AG09309 (cell line): Measurements from ENCODE around the gene TTC28.

Source experiments
- DNase-seq: peaks from one replicate; pipeline ENCODE4 v3.0.0-alpha.2; 2010; ENCODE audit warnings: low read depth
- H3K4me3 ChIP-seq: 2 replicates; pipeline ENCODE4 v1.5.1; 2011; ENCODE audit warnings: mild to moderate bottlenecking, low read depth, low read length, moderate library complexity; ENCODE audit not compliant: control insufficient read depth
- TF ChIP-seq, protein P1 (sequence below): IDR thresholded peaks from 2 replicates; pipeline ENCODE4 v1.5.1; 2011; ENCODE audit warnings: mild to moderate bottlenecking, low read depth, low read length, inconsistent platforms; ENCODE audit not compliant: insufficient read depth, control insufficient read depth; ENCODE audit errors: missing control alignments

The TTC28 gene

DNA sequence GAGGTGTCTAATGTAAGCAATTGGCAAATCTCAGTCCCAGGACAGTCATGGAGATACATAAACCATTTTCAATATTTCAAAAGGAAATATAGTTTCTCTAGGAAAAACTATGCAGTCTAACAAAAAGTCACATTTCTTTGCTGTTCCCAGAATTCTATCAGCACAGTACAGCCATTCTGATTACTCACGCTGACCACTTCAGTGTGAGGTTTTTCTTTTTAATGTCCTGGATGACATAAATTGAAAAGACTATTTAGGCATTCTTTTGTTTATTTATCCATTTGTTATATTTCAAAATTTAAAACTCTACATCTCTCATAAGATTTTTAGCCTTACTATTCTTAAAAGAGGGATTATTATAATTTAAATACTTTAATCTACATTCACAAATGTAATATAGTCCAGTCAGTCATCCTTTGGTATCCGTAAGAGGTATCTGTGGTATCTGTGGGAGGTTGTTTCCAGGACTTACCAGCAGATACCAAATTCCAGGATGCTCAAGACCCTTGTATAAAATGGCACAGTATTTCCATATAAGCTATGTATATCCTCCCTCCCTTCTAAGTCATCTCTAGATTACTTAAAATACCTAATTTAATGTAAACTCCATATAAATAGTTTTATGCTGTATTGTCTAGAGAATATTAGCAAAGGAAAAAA is 429.5 kb downstream of the TTC28 start:
- no peak overlapping the region for H3K4me3 ChIP-seq
- TF ChIP-seq, protein P1, sequence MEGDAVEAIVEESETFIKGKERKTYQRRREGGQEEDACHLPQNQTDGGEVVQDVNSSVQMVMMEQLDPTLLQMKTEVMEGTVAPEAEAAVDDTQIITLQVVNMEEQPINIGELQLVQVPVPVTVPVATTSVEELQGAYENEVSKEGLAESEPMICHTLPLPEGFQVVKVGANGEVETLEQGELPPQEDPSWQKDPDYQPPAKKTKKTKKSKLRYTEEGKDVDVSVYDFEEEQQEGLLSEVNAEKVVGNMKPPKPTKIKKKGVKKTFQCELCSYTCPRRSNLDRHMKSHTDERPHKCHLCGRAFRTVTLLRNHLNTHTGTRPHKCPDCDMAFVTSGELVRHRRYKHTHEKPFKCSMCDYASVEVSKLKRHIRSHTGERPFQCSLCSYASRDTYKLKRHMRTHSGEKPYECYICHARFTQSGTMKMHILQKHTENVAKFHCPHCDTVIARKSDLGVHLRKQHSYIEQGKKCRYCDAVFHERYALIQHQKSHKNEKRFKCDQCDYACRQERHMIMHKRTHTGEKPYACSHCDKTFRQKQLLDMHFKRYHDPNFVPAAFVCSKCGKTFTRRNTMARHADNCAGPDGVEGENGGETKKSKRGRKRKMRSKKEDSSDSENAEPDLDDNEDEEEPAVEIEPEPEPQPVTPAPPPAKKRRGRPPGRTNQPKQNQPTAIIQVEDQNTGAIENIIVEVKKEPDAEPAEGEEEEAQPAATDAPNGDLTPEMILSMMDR = no peak
- DNase-seq = no peak

DNA sequence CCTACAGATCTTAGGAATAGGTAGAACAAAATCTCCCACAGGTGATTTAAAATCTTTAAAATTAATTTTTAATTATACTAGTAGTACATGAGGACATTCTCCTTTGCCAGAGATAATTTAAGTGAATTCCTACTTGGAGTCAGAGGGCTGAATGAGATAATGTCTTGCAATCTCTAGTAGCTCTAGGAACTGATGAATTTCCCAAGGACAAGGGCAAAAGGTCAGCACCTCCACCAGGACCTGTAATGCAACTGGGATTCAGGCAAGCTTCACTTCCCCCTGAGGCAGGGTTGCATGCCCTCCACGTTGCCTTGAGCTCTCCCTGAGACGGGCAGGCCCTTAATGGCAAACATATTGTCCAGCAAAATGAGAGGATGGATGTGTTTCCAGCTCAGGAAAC is 430.2 kb downstream of the TTC28 start:
- TF ChIP-seq, protein P1 = no peak
- DNase-seq = no peak
- no peak overlapping the region for H3K4me3 ChIP-seq

DNA sequence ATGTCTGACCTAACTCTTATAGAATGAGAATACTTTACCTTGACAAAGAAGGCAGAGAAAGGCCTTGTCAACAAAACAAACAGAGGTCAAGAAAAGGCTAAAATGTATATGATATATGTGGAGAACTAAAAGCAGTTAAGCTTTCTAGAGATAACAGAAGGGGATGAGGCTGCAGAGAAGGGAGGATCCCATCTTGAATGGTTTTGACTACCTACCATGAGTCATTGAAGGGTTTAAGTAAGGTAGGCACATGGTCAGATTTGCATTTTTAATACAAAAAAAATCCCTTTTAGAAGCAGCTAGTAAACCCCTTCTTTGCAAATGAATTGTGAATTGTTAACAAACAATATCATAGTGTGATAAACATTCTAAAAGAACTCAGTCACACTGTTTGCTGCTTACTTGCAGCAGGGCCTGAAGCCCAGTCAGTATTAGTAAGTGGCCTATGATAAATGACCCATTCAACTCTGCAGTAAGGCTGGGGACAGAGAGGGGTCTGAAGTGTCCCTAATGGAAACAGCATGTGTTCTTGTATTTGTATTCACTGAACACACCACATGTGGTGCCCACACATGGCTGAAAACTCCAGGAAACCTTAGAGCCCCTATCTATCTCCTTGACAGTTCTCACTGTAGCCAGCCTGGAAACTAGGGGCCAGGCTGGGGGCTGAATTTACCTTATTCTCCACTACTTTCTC is 431.8 kb downstream of the TTC28 start:
- no peak for DNase-seq
- H3K4me3 ChIP-seq = no peak overlapping the region
- TF ChIP-seq, protein P1 = no peak

DNA sequence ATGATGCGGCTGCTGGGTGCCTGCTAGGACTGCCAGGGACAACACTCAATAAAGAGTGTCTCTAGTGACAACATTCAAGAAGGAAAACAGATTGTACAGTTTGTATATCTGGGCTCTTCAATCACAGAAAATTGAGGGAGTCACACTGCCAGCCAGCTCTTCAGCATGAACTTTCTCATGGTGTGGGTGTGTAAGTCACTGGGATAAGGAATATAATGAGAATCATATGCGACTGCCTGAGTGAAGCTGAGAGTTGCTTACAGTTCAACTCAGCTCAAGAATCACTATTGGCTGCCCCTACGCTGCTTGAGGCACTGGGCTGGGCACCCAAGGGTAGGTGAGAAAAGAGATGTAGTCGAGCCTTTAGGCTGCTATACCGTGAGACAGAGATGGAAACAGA is 432.5 kb downstream of the TTC28 start:
- TF ChIP-seq, protein P1 = no peak
- DNase-seq = no peak
- no peak overlapping the region for H3K4me3 ChIP-seq

DNA sequence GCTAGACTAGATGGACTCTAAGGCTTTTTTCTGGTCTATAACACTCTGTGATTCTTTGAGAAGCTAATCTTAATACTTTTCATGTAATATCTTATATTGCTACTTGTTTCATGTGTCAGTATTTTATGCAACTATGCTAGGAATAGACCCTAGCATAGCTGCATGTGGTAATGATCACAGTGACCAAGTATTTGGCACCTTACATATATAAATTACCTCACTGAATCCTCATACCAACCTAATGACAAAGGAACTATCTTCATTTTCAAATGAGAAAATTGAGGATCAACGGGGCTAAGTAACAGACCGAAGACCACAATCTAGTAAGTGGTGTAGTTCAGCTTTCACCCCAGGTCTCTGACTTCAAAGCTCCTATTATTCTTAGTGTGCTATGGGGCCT is 433.2 kb downstream of the TTC28 start:
- DNase-seq = peak; percentile 65
- H3K4me3 ChIP-seq = no peak overlapping the region
- TF ChIP-seq, protein P1 = no peak

DNA sequence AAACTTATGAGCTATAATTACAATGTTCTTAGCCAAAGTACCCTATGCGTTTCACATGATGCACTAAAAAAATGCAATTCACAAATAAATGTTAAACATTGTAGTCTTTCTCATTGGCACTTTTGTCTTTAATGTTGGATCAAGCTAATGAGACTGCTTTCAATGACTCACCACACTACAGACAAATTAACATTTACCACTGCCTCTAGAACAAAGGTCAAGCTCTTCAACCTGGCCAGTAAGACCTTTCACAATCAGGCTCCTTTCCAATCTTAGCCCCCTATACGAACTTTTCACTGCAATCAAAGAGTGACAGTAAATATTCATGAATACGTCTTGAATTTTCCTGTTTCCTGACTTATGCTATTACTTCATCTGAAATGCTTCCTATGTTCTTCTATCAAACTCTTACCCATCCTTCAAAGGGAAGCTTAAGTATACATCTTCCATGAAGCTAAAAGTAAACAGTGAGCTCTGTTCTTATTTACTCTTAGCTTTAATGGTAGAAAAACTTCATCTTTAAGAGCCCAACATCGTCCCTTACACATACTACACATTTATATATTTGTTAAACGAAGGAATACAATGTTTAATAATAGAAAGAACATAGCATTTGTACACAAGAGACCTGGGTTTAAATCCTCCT is 433.9 kb downstream of the TTC28 start:
- TF ChIP-seq, protein P1 = no peak
- DNase-seq = no peak
- H3K4me3 ChIP-seq = no peak overlapping the region
